CMK (cell line): Measurements from ENCODE around the gene TIPARP.

Experiments used
- DNase-seq: peaks from one replicate; pipeline ENCODE4 v3.0.0-alpha.2; 2010; ENCODE audit warnings: low read depth

TIPARP gene

DNA sequence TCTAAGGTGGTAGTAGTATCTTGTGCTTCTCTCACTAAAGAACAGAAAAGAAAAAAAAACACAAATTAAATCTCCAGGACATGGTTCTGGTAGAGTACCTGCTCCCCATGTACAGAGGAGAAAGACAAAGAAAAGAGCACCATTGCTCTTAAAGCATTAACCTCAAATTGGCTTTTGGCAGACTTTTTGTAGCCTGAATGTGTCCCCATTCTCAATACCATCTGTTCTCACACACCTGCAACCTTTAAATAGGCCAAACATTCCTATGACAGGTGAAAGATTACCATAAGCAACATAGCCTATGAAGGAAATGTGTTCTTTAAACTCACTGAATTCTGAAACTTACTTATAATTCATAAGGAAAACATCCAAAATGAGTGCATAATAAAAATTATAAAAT is 68.0 kb downstream of the TIPARP start:
- DNase-seq = no peak

DNA sequence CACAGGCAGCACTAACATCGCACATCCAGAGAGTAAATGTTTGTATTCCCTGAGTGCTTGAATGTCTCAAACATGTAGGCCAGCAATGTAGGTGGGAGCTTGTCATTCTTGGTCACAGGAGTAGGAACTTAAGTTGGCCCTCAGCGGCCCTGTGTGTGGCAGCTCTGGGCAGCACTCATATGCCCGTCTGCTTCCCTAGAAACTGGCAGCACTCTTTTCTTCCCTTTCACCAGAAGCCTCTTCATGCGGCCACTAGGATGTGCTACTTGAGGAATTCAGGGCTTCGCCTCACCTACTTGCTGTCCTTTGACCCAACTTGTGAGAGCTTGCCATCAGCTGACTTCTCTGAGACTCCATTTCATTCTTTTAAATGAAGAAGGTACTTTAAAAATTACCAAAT is 69.5 kb downstream of the TIPARP start:
- DNase-seq = no peak

DNA sequence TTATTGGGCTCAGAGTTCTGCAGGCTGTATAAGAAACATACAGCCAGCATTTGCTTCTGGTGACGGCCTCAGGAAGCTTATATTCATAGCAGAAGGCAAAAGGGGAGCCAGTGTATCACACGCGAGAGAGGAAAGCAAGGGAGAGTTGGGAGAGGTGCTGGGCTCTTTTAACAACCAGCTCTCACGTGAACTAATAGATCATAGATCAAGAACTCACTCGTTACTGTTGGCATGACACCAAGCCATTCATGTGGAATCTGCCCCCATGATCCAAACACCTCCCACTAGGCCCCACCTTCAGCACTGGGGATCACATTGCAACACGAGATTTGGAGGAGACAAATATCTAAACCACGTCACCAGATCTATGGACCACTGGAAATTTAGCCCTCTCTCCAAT is 70.2 kb downstream of the TIPARP start:
- DNase-seq = no peak

DNA sequence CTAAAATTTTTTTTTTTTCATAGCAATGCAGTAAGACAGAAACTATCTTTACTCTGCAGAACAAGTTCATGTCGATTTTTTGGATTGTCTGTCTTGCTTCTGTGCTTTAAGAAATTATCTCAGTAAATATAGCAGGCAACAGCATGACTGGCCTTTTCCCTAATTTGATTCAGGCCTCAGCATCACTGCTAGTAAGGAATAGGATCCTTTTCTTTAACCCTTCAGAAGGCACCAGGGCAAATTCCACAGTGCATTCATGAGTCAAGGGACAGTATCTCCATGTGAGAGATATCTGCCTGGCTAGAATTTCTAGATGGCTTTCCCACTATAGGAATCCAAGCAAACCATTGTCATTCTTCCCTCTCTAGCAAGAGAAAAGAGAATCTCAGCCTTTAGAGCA is 71.4 kb downstream of the TIPARP start:
- no peak for DNase-seq

DNA sequence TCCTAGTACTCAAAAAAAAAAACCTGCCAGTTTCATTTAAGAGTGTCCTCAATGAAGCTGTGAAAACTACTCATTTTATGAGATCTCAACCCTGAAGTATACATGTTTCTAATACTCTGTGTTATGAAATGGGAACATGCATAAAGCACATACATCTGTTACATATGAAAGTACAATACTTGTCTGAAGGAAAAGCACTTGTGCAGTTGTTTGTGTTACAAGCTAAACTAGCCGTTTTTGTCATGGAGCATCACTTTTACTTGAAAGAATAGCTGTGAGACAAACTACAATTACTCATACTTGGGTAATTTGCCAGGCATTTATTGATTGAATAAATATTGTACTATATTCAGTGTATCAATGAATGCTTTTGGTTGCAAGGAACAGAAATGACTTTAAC is 72.7 kb downstream of the TIPARP start:
- DNase-seq = no peak

DNA sequence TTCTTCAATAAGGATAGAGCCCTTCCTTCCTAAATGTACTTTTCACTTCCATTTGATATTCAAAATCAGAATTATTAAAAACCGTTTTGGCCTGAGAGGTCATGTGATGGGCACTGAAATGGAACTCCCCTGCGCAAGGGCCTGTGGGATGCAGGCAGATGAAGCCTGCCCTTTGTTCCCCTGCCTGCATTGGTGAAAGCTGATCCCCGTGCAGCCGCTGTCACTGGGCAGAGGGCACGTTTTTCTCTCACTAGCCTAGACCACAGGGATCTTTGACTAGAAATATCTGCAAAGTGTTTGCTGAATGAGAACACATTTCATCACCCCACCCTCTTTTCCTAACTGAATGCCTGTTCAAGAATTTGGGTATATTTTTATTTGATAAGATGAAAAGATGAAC is 74.9 kb downstream of the TIPARP start:
- no peak for DNase-seq

DNA sequence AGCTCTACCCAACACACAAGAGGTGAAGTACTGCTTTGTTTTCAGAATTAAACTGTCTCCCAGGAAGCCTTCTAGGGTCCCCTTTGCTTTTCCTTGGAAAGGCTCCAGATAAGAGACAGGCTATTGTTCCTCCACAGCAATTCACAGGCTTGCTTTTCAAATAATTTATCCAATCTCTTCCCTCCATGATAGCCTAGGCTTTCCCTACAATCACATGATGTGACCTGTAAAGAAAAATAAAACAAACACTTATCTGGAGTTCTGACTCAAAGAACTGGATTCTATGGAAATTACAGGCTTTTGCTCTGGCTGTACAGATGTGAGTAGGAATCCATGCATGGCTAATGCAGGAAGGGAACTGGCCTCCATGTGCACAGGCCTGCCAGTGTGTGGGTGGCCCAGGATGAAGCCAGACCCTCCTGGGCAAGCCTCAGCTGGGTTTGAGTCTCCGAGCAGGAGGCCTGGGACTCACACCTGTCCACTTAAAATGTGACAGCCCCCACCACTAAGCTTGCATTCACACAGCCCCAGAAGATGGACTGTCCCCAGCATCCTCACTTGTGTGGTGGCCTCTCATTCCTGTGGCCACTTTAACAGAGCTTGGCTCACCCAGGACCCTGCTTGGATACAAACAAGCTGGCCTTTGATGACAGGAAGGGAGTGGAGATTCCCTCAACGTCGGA is 75.9 kb downstream of the TIPARP start:
- DNase-seq = no peak

DNA sequence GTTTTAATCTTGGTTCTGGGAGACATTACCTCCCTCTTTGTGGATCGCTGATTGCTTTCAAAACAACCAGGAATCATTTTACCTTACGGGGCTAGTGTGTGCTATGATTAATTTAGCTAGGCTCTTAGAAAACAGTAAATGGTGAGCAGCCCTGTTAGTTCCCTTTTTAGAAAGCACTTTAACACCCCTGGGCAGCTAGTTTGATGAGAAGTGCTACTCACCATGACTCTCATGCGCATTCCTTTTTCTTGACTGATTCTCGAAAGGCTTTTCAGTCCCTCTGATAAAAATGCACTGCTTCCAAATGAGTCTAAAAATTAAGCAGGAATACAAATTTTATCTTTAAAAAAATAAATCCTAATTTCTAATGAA is 76.5 kb downstream of the TIPARP start:
- no peak for DNase-seq

DNA sequence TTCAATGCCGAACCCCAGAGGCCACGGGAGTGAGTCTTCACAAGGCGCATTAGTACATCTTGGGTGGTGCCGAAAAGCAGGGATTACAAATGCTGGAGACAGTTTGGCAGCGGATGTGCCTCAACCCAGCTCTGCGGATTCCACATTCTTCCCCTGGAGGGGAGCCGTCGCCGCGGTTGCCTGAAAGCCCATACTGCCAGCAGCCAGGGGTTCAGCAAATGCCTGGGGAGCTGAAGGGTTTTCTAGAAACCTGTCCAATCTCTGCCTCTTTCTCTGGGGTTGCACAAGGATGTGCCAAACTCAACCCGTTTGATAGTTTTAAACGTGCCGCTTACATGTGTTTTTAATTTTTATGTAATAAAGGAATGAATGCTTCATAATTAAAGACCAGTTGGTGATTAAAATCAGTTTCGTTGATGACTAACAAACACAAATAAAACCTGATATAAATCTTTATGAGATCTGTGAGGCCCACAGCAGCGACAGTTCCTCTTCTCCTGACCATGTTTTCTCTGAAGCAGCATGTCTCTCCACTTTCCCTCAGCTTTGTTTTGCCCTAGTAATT is 77.2 kb downstream of the TIPARP start:
- no peak for DNase-seq
